PC-9 (cell line): ENCODE results near the gene ENAM.

Source experiments
- CTCF ChIP-seq: fragments of 200-600 bp; sonication (generic); conservative IDR thresholded peaks from 2 replicates; pipeline ENCODE4 v1.6.1; 2017; ENCODE audit warnings: mixed run types, antibody characterized with exemption, mild to moderate bottlenecking, moderate library complexity
- EZH2 ChIP-seq: fragments of 200-600 bp; sonication (generic); IDR thresholded peaks from 2 replicates; pipeline ENCODE4 v1.8.0; 2017; ENCODE audit warnings: antibody characterized with exemption, low read depth

- TF ChIP-seq CTCF (no peak), EZH2 (no peak)
Measured at GRCh38 chr4:70667740-70668535, 39.4 kb downstream of the ENAM start.
